SKM-1 (cell line): Measurements from ENCODE around the gene LY6G6D.

ENCODE experiments used
- DNase-seq: peaks from one replicate; lab custom pipeline; 2025; ENCODE audit not compliant: unreplicated experiment; lab: John Stamatoyannopoulos, UW

LY6G6D gene

GRCh38 chr6:31715022-31715958 is at the start of gene LY6G6D:
TSS of gene LY6G6D (plus strand) at chr6:31715348. CDS start at chr6:31715356, 8 bp downstream.
- no peak for DNase-seq

DNA sequence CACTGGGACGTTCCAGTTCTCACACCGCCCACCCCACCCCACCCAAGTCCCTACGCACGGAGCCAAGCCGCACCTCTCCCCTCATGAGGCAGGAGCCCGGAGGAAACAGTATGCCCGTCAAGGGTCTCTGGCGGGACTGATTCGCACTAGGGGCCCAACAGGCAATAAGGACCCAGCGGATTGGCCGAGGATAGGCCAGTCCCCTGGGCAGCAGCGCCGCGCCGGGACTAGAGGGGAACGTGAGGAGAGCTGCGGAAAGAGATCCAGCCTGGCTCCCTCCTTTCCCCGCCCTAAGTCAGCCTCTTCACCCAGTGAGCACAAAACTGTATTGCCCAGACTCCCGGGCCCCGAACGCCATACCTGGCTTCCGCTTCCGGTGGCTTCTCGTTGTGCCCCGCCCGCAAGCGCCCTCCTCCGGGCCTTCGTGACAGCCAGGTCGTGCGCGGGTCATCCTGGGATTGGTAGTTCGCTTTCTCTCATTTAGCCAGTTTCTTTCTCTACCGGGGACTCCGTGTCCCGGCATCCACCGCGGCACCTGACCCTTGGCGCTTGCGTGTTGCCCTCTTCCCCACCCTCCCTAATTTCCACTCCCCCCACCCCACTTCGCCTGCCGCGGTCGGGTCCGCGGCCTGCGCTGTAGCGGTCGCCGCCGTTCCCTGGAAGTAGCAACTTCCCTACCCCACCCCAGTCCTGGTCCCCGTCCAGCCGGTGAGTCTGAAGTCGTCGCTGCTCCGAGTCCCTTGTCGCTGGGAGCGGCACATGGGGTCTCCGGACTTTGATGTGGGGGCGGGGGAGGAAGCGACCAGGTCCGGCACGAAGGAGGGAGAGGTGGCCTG is 49.4 kb upstream of the LY6G6D start, which contains the start of gene CSNK2B:
CSNK2B (plus strand) TSS at position 580 of the 836 bp plus-strand sequence. CDS start 752 bp downstream, outside the sequence.
- DNase-seq = peak; percentile 97

- DNase-seq = no peak
Measured at GRCh38 chr6:31666337-31666965, 48.7 kb upstream of the LY6G6D start.

- no peak for DNase-seq
Measured at GRCh38 chr6:31669676-31670075, 45.5 kb upstream of the LY6G6D start, which contains the start of gene LY6G5B. TSS of gene LY6G5B (plus strand) at chr6:31669976. CDS start at chr6:31670951, 975 bp downstream.

GRCh38 chr6:31676322-31676903 is 38.7 kb upstream of the LY6G6D start:
- no peak for DNase-seq

- no peak for DNase-seq
Measured at GRCh38 chr6:31676904-31677303, 38.2 kb upstream of the LY6G6D start.

DNA sequence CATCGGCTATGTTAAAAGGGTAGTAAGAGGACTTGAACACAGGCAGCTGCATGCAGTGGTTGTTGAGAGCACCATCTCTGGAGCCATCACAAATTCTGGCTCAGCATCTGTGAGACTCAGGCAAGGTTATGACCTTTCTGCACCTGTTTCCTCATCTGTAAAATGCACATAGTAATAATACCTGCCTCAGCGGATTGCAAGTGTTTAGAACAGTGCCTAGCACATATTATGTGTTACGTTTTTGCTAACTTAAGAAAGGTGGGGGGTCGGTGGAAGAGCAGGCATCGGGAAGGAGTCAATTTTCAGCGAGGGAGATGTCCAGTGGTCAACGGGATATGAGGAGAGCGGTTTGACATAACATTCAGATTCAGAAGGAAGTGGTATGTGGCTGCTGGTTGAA is 37.2 kb upstream of the LY6G6D start:
- DNase-seq = no peak

- DNase-seq = peak; percentile 49
Measured at GRCh38 chr6:31680226-31681134, 34.7 kb upstream of the LY6G6D start, which contains the start of gene LY6G5C. TSS of gene LY6G5C (minus strand) at chr6:31681067. CDS start at chr6:31680373, 694 bp downstream.

- no peak for DNase-seq
Measured at GRCh38 chr6:31681135-31681671, 33.9 kb upstream of the LY6G6D start.

DNA sequence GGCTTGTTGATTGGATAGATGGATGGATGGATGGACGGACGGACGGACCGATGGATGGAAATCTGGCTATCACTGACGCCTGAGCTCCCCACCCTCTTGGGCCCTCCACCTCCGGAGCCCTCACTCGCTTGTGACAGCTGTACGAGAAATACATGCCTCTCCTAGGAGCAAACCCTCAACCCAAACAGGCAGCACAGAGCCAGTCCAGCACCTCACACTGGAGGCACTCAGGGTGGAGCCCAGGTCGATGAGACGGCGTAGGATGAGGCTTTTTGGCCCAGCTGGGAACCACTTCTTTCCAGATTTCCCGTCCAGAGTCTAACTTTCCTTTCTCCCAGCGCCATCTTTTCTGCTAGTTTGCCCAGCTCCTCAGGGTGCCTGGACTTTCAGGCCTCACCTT is 31.6 kb upstream of the LY6G6D start:
- no peak for DNase-seq

DNA sequence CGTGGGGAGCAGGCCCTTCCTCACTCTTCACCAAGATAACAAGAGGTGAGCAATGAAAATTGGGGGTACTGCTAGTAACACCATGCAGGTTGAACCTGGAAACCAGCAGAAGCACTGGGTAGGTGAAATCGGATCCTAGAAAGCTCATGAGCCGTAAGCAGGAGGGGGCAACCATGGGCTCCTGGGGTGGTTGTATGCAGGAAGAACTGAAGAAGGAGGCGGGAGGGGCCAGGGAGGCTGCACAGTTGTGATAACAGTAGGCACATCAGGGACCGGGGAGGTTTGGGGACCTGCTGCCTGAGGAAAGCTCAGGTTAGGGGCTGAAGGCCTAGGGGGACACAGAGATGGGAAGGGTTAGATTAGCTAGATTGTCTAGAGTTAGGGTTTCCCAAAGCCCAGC is 28.7 kb upstream of the LY6G6D start:
- DNase-seq = no peak

DNA sequence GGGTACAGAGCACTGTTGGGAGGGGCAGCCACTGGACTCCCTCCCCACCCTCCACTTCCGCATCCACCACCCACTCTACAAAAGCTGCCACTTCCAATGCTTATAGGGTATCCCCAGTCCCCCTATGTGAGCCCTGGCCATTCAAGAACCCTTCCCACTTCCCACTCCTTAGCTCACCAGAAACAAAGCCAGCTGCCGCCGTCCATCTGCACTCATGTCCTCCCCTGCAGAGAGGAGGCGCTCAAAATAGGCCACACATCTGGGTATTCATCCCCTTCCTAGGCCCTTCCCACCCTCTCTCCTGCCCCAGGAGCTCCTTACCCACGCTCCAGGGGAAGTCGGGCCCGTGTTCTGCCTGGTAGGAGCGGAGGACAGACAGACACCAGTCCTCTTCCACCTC is 27.8 kb upstream of the LY6G6D start:
- DNase-seq = no peak

DNA sequence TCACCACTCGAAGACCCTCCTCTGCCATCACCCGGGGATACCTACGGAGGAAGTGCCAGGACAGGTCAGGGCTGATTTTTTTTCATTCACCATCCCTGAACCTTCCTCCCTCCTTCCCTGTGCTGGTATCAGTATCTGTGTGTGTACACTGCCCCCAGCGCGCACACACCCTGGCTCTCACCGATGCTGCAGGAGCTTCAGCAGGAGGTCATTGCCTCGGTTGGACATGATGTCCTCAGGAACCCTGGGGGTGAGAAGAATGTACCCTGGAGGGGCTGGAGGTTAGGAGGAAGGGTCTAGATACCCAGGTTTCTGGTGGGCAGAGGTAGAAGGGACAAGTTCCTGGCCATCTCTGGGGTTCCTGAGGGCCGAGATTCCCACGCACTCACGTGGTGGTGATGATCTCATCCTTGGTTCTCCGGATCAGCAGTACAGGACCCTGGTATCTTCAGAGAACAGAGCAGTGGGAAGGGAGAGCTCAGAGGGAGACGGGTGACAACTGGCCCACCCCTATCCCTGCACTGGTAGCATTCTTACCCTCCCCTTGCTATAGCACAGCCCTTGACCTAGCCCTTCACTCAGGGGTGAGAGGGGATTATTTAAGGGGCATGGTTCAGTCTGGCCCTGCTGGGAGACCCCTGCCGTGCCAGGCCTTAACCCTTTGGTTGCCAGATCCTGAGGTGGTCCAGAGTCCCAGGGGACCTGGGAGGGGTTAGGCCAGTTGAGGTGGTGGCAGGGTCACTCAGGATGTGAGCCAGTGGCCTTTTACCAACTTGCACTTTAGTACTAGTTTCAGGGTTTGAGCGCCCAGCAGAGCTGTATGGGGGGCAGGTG is 27.1 kb upstream of the LY6G6D start:
- no peak for DNase-seq

- DNase-seq = no peak
Measured at GRCh38 chr6:31689249-31690110, 25.7 kb upstream of the LY6G6D start.

DNA sequence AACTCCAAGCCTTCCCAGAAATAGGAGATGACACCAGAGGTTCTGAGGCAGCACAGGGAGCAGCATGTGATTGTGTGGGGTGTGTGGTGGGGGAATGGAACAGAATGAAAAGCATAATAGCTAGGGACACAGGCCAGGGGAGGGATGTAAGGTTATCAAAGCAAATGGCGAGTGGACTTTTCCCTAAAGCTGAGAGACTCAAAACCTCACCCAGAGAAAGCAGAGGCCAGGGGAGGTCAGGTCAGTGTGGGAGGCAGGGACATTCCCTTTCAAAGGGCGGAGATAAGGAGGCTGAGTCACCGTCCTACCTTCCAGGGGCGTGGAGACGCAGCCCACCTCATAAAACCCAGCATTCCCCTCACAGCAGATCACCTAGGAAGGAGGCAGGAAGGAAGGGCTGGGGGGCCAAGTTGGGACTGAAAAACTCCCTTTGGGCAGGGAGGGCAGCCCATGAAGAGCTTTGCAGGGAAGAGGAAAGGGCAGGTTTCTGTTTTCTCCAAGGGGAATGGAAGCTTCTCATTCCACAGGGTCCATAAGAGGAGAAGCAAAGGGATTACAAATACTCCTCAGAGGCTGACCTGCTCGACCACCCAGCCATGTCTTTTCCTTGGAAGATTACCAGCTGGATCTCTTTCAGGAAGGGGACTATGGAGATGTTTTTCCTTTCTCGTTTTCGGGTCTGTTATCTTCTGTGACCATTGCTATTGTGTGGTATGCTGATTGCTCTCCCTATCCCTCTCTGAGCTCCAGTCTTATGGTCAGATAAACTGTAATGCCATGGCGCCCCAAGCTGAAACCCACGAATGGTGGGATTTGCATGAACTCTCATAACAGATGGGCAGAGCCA is 24.7 kb upstream of the LY6G6D start:
- DNase-seq = no peak

- DNase-seq = no peak
Measured at GRCh38 chr6:31691078-31691463, 24.1 kb upstream of the LY6G6D start.
